ENCODE results near the gene ABLIM2.

Gene ABLIM2

GRCh38 chr4:8159537-8160232 is 1.1 kb upstream of the ABLIM2 start:
- no peak for DNase-seq (ENCODE audit: low read depth in 2 of 3, low spot score in 1 of 3)

GRCh38 chr4:8157944-8158709 is 486 bp downstream of the ABLIM2 start:
- no peak for DNase-seq (ENCODE audit: low read depth in 2 of 3, low spot score in 1 of 3)

GRCh38 chr4:8157496-8157895 is 1.1 kb downstream of the ABLIM2 start:
- DNase-seq (ENCODE audit: low read depth in 2 of 3, low spot score in 1 of 3) = no peak

GRCh38 chr4:8156617-8157016 is 2.0 kb downstream of the ABLIM2 start:
- DNase-seq (ENCODE audit: low read depth in 2 of 3, low spot score in 1 of 3) = no peak

- no peak for DNase-seq (ENCODE audit: low read depth in 2 of 3, low spot score in 1 of 3)
Measured at GRCh38 chr4:8155660-8156421, 2.8 kb downstream of the ABLIM2 start.

- no peak for DNase-seq (ENCODE audit: low read depth in 2 of 3, low spot score in 1 of 3)
Measured at GRCh38 chr4:8155048-8155447, 3.6 kb downstream of the ABLIM2 start.

- no peak for DNase-seq (ENCODE audit: low read depth in 2 of 3, low spot score in 1 of 3)
Measured at GRCh38 chr4:8153441-8153840, 5.2 kb downstream of the ABLIM2 start.

GRCh38 chr4:8152865-8153257 is 5.8 kb downstream of the ABLIM2 start:
- DNase-seq (ENCODE audit: low read depth in 2 of 3, low spot score in 1 of 3) = no peak

GRCh38 chr4:8152090-8152864 is 6.3 kb downstream of the ABLIM2 start:
- no peak for DNase-seq (ENCODE audit: low read depth in 2 of 3, low spot score in 1 of 3)

GRCh38 chr4:8151165-8151650 is 7.4 kb downstream of the ABLIM2 start:
- DNase-seq (ENCODE audit: low read depth in 2 of 3, low spot score in 1 of 3) = no peak

- DNase-seq (ENCODE audit: low read depth in 2 of 3, low spot score in 1 of 3) = no peak
Measured at GRCh38 chr4:8150152-8151090, 8.2 kb downstream of the ABLIM2 start.

- no peak for DNase-seq (ENCODE audit: low read depth in 2 of 3, low spot score in 1 of 3)
Measured at GRCh38 chr4:8149664-8150063, 8.9 kb downstream of the ABLIM2 start.

GRCh38 chr4:8148785-8149435 is 9.7 kb downstream of the ABLIM2 start:
- no peak for DNase-seq (ENCODE audit: low read depth in 2 of 3, low spot score in 1 of 3)

GRCh38 chr4:8148159-8148558 is 10.5 kb downstream of the ABLIM2 start:
- no peak for DNase-seq (ENCODE audit: low read depth in 2 of 3, low spot score in 1 of 3)

GRCh38 chr4:8147231-8147970 is 11.2 kb downstream of the ABLIM2 start:
- DNase-seq (ENCODE audit: low read depth in 2 of 3, low spot score in 1 of 3) = no peak

- no peak for DNase-seq (ENCODE audit: low read depth in 2 of 3, low spot score in 1 of 3)
Measured at GRCh38 chr4:8146157-8146556, 12.5 kb downstream of the ABLIM2 start.

GRCh38 chr4:8144359-8144758 is 14.3 kb downstream of the ABLIM2 start:
- no peak for DNase-seq (ENCODE audit: low read depth in 2 of 3, low spot score in 1 of 3)

- DNase-seq (ENCODE audit: low read depth in 2 of 3, low spot score in 1 of 3) = no peak
Measured at GRCh38 chr4:8143392-8144140, 15.0 kb downstream of the ABLIM2 start.
